HG03432 (cell line): Measurements from ENCODE around the gene GGTLC1.

ENCODE experiments used
- ATAC-seq: cut with Tn5 transposase; IDR thresholded peaks from one replicate; pipeline ENCODE4 v1.9.1; 2021; ENCODE audit warnings: mild to moderate bottlenecking, moderate library complexity; ENCODE audit not compliant: unreplicated experiment

GGTLC1 gene

GRCh38 chr20:23966927-23967615 is 21.5 kb downstream of the GGTLC1 start:
- ATAC-seq = no peak

GRCh38 chr20:23966298-23966697 is 22.3 kb downstream of the GGTLC1 start:
- ATAC-seq = no peak

- no peak for ATAC-seq
Observed at GRCh38 chr20:23963941-23964340, 24.6 kb downstream of the GGTLC1 start.

GRCh38 chr20:23962272-23962671 is 26.3 kb downstream of the GGTLC1 start:
- ATAC-seq = no peak

GRCh38 chr20:23959054-23959453 is 29.5 kb downstream of the GGTLC1 start:
- ATAC-seq = no peak

GRCh38 chr20:23955896-23956295 is 32.7 kb downstream of the GGTLC1 start:
- ATAC-seq = no peak

- ATAC-seq = no peak
Observed at GRCh38 chr20:23954008-23954745, 34.4 kb downstream of the GGTLC1 start.

- ATAC-seq = no peak
Observed at GRCh38 chr20:23946206-23946605, 42.4 kb downstream of the GGTLC1 start.

- no peak for ATAC-seq
Observed at GRCh38 chr20:23943304-23943703, 45.3 kb downstream of the GGTLC1 start.

GRCh38 chr20:23939641-23940040 is 48.9 kb downstream of the GGTLC1 start:
- no peak for ATAC-seq

- ATAC-seq = no peak
Observed at GRCh38 chr20:23939063-23939462, 49.5 kb downstream of the GGTLC1 start.

GRCh38 chr20:23938118-23938438 is 50.5 kb downstream of the GGTLC1 start:
- ATAC-seq = no peak

GRCh38 chr20:23937303-23938117 is 51.1 kb downstream of the GGTLC1 start:
- ATAC-seq = peak; percentile 85
